ENCODE data around the gene MBNL2.

The MBNL2 gene

DNA sequence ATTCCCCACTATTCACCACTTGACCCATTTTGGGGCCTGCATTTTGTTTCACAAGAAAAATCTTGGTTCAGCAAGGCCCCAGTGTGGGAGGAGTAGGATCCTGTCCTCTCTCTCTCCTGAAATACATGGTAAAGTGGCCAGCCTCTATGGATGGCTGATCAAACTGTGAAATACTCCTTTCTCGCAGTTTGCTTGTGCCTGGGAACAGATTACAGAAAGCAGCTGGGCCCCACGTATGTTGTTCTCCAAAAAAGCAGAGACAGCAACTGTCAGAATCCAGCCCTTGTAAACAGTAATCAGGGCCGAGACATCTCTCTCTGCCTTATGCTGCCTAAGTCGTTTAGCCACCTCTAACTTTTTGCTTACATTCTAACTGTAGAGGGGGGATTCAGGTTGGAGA is 150.8 kb downstream of the MBNL2 start:
- no peak for DNase-seq (ENCODE audit: low read depth in 4 of 4, low spot score in 1 of 4)

- no peak for DNase-seq (ENCODE audit: low read depth in 4 of 4, low spot score in 1 of 4)
These were observed 151.7 kb downstream of the MBNL2 start for GRCh38 chr13:97373787-97374186.

- DNase-seq (ENCODE audit: low read depth in 4 of 4, low spot score in 1 of 4): no peak
These were observed 154.8 kb downstream of the MBNL2 start for GRCh38 chr13:97376981-97377380.

- DNase-seq (ENCODE audit: low read depth in 4 of 4, low spot score in 1 of 4): no peak
These were observed 157.3 kb downstream of the MBNL2 start for GRCh38 chr13:97379386-97379785.

GRCh38 chr13:97380696-97381095 is 158.6 kb downstream of the MBNL2 start:
- no peak for DNase-seq (ENCODE audit: low read depth in 4 of 4, low spot score in 1 of 4)

GRCh38 chr13:97381189-97381588 is 159.1 kb downstream of the MBNL2 start:
- no peak for DNase-seq (ENCODE audit: low read depth in 4 of 4, low spot score in 1 of 4)

GRCh38 chr13:97382276-97382675 is 160.1 kb downstream of the MBNL2 start:
- DNase-seq (ENCODE audit: low read depth in 4 of 4, low spot score in 1 of 4): no peak

DNA sequence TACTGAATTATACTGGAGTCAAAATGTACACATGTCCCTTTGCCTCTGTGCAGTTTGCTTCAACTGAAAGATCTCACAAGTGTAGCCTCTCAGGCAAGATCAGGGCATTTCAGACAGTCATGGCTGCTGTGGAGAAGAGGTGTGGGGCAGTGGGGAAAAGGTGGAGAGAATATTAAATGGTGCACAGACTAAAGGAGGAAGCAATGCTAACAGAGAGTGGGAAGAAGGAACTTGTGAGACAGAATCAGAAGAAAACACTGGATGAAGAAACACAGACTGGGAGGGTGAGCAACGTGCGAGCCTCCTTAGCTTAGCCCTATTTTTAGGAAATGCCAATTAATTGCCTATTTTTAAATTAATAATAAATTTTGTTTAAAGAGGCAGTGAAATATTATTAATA is 162.2 kb downstream of the MBNL2 start:
- no peak for DNase-seq (ENCODE audit: low read depth in 4 of 4, low spot score in 1 of 4)

DNA sequence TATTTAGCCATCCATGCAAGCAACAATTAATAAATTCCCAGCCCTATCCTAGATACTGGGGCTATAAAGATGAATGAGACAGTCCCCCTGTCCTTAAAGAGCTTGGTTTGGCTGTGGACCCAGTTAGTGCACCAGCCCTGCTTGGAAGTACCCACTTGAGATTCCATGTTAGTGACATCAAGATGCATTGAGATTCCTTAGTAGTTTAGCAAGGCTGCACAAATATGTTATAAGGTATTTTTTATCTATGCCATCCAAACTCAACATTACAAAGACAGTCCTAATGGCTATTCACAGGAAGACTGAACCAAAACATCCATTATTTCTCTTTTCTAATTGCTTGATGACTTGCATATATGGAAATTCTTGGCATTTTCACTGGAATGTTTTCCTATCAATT is 163.0 kb downstream of the MBNL2 start:
- DNase-seq (ENCODE audit: low read depth in 4 of 4, low spot score in 1 of 4): no peak

DNA sequence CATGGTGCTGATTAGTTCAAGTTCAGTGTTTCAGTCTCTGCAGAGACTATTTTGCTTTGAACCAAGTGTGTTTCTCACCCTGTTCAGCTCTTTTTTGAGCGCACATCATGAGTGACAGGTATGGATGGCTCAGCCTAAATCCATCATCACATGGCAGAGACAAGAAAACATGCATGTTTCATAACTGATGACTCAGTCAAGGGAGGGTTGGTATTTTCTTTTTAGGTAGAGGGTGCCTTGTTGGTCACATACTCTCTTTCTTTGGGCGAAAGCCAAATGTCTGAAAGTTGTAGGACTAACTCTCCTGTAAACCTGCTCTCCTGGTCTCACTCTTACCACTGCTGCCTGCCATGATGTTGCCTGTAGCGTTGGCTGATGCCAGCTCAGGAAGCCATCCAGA is 163.7 kb downstream of the MBNL2 start:
- DNase-seq (ENCODE audit: low read depth in 4 of 4, low spot score in 1 of 4): no peak

GRCh38 chr13:97386801-97387484 is 164.8 kb downstream of the MBNL2 start:
- DNase-seq (ENCODE audit: low read depth in 4 of 4, low spot score in 1 of 4): no peak

DNA sequence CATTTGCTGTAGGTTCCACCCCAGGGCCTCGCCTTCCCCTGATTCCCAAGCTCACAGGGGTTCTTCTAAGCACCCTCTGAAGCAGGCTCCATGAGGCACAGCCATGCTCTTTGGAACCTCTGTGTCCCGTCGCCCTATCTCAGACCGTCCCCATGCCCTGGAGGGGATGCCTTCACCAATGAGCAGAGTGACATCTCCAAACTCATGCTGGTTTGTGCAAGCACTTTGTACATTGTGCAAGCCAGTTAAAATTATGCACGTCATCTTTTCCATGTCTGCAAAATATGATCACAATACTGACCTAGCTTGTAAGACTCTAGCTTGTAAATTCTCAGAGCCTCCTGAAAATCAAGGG is 165.3 kb downstream of the MBNL2 start:
- no peak for DNase-seq (ENCODE audit: low read depth in 4 of 4, low spot score in 1 of 4)

DNA sequence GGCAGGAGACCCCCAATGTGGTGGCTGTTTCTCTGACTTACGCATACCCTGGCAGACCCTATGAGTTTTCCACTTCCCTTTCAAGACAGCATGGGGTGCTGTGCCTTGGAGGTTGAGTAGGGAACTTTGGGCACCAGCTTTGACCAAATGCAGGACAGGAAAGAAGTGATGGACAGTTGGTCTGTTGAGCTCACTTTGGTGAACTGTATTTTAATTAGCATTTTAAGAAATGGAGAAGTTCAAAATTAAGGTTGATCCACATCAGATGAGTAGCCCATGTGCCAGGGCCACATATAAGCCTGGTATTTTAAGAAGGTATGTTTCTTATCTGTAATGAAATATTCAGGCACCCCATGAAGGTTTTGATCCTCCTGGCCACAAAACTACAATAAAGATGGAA is 165.8 kb downstream of the MBNL2 start:
- no peak for DNase-seq (ENCODE audit: low read depth in 4 of 4, low spot score in 1 of 4)

GRCh38 chr13:97388373-97388772 is 166.2 kb downstream of the MBNL2 start:
- no peak for DNase-seq (ENCODE audit: low read depth in 4 of 4, low spot score in 1 of 4)

- no peak for DNase-seq (ENCODE audit: low read depth in 4 of 4, low spot score in 1 of 4)
These were observed 168.9 kb downstream of the MBNL2 start for GRCh38 chr13:97390941-97391600.

GRCh38 chr13:97392020-97392419 is 169.9 kb downstream of the MBNL2 start:
- DNase-seq (ENCODE audit: low read depth in 4 of 4, low spot score in 1 of 4): no peak

GRCh38 chr13:97394542-97394941 is 172.4 kb downstream of the MBNL2 start:
- no peak for DNase-seq (ENCODE audit: low read depth in 4 of 4, low spot score in 1 of 4)

DNA sequence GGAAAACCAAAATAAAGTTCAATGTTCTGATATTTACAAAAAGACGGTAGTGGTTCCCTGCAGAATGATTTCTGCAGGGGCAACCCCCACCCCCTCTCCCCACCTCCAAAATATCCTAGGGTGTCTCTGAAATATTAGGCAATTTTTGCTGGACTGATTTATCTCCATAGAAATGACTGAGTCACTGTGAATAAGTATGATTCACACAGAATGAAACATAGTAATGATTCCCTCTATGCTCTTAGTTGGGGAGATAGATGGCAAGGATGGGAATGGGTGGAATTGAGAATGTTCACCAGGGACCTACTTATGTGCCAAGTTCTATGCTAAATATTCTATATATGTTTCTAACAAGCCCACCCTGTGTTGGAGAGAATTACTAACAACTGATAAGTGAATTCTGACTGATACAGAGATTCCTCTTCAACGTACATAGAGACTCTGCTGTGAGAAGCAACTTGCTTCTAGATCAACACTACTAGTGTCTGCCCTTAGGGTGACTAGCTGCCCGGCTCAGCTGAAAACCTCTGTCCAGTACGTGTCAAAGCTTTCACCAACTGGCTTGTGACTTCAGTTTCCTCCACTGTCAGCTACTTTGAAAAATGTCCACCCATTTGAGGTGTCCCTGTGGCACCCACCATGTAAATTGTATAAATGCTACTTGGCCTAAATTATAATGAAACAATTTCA is 173.5 kb downstream of the MBNL2 start:
- DNase-seq (ENCODE audit: low read depth in 4 of 4, low spot score in 1 of 4): no peak

- no peak for DNase-seq (ENCODE audit: low read depth in 4 of 4, low spot score in 1 of 4)
These were observed 175.1 kb downstream of the MBNL2 start for GRCh38 chr13:97397267-97397666.

DNA sequence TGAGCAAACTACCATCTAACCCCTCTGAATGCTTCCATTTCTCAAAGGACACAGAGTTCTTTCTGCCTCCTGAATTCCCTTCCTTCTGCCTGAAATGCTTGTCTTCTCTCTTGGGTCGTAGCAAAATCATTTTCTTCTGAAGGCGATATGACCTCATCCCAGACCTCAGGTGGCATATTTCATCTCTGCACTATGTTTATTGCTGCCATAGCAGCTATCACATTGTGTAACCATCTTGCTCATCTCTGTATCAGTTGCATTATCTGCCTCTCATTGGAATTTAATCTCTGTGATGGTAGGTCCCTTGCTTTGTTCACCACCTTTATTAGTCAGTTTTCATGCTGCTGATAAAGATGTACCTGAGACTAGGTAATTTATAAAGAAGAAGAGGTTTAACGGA is 179.3 kb downstream of the MBNL2 start:
- no peak for DNase-seq (ENCODE audit: low read depth in 4 of 4, low spot score in 1 of 4)

DNA sequence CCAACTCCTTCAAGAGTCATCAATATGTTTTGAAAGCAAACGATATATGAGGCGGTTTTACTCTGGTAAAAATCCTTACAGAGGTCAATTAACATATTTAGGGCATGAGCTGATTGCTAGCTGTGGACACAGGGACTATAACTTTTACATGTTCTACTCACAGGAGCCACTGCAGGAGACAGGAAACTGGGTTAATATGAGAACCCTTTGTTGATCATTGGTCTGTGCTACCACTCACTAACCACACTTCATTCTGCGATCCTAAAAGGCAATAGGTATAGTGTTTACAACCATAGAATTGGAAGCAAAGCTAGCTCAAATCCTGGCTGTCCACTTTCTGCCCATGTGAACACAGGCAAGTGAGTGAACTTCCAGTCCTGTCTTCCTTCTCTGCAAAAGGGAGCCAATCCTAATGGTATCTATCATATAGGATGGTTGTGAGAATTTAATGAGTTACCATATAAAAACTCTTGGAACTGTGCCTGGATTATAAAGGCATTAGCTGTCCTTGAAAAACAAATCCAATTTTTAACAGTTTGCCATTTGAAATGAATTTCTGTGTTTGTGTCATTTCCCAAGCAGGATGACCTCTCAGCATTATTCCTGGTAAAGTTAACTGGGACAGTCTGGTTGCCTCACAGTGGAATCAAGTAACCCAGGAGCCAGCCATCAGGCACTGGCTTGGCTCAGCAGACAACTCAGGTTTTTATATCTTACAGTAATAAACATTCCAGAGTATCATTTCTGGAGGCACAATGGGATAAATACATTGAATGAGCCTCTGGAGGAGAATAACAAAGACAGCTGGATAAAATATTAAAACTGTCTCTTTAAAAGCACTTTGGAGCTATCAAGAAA is 182.0 kb downstream of the MBNL2 start:
- no peak for DNase-seq (ENCODE audit: low read depth in 4 of 4, low spot score in 1 of 4)

DNA sequence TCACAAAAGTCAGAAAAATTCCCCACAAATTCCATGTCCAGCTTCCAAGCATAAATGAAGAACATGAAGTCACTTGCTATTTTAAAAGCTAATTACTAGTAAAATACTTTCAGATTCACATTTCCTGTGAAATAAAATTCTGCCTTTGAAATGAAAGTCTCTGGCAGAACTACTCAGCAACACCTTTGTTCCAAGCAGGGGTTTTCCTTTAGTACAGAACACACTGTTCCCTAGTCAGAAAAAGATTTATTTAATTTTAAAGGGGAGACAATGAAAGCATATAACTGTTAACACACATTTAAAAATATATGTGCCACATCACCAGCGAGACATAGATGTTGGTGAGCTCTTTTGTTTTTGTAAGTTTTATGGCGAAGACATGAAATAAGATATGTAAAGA is 185.4 kb downstream of the MBNL2 start:
- no peak for DNase-seq (ENCODE audit: low read depth in 4 of 4, low spot score in 1 of 4)

Data from stimulated activated CD4-positive, alpha-beta T cell treated with anti-CD3 and anti-CD28 coated beads, Interleukin-1b, Interleukin-23, amount 100 ng/mL, for 24 hours (primary cell).